ENCODE measurements around the gene ASTN2.

DNA sequence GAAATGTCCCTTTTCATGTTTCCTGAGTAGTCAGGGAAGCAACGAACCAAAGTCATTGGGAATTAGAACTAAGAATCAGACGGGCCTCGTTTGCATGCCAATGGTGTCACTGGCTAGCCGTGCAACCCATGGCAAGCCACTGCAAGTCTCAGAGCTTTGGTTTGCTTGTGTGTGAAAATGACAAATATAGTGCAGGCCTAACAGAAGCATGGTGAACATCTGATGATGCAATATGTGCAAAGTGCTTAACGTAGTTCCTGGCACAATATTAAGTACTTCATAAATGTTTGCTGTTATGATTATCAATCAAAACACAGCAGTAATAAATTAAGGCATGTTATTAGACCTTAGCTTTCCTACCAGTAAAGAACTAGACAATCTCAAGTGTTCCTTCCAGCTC, 845.7 kb downstream of the ASTN2 start:
- TF ChIP-seq, protein P1, sequence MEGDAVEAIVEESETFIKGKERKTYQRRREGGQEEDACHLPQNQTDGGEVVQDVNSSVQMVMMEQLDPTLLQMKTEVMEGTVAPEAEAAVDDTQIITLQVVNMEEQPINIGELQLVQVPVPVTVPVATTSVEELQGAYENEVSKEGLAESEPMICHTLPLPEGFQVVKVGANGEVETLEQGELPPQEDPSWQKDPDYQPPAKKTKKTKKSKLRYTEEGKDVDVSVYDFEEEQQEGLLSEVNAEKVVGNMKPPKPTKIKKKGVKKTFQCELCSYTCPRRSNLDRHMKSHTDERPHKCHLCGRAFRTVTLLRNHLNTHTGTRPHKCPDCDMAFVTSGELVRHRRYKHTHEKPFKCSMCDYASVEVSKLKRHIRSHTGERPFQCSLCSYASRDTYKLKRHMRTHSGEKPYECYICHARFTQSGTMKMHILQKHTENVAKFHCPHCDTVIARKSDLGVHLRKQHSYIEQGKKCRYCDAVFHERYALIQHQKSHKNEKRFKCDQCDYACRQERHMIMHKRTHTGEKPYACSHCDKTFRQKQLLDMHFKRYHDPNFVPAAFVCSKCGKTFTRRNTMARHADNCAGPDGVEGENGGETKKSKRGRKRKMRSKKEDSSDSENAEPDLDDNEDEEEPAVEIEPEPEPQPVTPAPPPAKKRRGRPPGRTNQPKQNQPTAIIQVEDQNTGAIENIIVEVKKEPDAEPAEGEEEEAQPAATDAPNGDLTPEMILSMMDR (IDR thresholded peaks at IDR 0.05), result no peak
- TF ChIP-seq POLR2AphosphoS5 (IDR thresholded peaks at IDR 0.05), result no peak

Measured in transverse colon (tissue), 4 donors.